ELF-1 (cell line): ENCODE measurements around the gene SCGB3A1.

ENCODE experiments used
- DNase-seq: peaks from one replicate; pipeline ENCODE4 v3.0.0-alpha.2; 2016; ENCODE audit warnings: low read depth, low spot score

Gene SCGB3A1

DNA sequence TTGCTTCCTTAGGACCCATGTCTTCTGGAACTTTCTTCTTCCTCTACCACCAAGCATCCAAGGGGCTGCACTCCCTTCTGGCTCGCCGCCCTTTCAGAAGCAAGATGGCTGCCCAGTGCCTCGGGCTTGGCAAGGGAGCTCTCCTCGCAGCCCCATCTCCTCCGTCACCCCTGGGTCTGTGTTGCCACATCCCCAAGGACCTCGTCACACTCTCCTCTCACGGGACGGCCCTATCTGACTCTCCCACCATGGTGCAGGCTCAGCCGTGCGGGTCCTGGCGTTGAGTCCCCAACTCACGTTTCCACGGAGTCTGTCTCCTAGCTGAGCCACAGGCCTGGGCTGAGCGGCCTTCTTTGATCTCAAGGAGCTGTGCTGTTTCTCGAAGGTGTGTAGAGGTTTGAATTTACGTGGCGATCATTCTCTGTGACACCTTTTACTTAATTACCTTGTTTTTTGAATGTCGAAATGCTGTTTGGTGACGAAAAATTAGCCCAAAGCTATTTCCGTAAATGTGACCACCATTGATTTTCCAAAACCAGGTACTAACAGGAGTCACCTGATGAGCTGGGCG is 15.0 kb upstream of the SCGB3A1 start:
- DNase-seq = no peak

DNA sequence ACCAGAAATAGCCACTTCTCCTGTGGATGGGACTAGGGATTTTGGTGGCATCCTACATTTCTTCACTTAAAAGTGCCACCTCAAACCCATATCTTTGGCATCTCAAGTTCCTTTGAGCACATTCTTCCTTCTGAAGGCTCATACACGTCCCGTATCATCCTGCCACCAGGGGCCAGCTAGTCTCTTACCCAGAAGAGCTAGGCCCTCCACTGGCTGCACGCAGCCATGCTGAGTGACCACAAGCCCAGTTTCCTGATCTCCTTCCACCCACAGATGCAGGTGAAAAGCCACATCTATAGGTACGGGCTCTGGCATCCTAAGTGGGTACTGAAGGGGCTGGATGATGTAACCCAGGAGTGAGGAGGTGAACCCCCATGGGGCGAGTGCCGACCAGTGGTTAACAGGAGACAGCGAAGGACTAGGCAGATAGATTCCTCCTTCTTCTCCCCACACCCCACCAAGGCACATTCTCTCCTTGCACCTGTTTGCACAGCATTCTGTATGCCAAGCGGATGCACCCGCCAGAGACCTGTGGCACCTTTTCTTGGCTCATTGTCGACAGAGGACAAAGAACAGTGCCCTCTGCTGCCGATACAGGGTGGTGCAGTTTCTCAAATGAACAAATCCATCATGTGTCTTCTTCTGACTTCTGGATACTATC is 14.4 kb upstream of the SCGB3A1 start:
- peak; percentile 47 for DNase-seq

DNA sequence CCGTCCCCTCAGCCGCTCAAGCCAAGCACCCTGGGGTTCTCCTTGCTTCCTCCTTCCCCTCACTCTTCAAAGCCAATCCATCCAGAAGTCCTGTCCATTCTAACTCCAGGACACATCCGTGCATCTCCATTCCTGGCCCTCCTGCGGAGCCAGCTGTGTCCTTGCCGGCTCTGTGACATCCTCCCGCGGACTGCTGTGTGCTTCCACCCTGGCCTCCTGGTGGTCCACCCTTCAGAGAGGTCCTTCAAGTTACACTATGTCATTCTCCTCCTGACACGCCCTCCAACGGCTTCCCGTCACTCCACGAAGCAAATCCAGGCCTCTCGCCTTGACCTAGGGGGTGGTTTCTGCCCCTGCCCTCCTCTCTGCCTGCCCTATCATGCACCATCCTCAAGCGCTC is 13.0 kb upstream of the SCGB3A1 start:
- DNase-seq = no peak

DNA sequence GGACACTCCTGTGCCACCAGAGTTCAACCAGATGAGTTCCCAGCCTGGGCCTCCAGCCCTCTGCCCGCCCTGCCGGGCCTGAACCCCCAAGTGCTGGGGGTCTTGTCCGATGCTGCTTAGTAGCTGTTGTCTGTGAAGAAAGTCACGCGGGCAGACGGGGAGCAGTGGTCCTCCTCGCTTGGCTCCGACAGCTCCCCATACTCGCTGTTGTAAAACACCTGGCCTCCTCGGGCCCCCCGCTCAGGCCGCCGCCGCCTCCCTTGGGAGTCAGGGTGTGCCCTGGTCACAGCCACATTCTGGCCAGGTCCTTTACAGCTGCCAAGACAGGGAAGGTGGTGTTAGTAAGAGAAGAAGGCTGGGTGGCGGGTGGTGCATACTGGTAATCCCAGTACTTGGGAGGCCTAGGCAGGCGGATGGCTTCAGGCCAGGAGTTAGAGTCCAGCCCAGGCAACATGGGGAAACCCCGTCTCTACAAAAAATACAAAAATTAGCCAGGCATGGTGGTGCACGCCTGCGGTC is 11.8 kb upstream of the SCGB3A1 start:
- no peak for DNase-seq

DNA sequence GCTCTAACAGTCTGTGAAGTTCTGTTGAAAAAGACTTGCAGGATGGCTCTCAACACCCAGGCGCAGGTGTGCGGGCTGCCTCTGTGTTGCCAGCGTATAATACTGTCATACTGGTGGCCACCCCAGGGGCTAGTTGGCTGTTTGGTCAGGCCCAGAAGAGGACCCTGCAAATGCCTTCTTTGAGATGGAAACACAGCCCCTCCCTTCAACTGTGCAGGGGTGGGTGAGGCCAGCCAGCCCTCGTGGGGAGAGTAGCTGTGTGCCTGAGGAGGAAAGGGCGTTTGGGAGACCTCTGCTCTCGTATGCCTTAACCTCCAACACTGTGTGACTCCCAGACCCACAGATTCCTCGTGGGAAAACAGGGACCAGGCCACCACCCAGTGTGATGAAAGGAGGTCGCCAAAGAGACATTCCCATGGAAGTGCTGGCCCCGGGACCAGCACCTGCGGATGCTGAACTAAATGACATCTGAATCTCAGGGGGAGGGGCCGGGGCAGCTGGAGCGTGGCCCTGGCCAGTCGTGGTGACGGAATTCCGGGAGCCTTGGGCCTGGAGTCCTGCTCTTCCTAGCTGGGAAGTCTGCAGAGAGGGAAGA is 11.3 kb upstream of the SCGB3A1 start:
- no peak for DNase-seq

DNA sequence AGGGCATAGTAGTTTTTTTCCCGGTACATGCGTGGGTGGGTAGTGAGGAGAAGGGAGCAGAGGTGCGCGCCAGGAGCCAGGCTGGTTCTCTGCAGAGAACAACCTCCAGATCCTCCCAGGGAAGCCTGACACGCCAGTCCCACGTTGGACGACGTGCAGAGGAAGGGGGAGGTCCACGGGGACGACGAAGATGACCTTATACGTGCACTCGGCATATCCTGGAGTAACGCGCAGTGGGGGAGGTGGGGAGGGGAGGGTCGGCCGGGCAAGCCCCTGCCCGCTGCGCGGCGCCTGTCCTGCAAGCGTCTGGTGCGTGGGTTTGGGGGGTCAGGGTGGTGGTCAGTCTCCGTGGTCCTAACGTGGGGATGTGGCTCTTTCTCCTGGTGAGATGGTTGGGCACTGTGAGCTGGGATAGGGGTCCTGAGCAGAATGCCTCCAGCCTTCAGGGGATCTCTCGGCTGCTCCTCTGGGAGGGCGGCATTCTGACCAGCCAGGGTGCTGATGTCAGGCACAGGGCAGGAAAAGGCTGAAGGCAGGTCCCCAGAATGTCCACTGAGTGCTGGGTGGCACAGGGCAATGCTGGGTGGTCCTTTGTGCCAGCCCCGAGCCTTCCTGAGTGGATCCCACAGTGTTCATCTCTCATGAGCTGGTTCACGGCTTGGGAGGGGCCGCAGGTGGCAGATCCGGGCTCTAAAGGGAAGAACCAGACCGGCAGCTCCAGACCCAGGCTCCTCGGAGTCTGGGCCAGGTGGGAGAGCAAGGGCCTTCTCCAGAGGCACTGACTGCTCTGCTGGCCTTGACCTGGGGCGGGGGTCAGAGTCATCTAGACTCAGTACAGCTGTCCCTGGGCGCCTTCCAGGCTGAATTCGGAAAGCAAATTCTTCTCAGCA is 10.5 kb upstream of the SCGB3A1 start:
- no peak for DNase-seq

DNA sequence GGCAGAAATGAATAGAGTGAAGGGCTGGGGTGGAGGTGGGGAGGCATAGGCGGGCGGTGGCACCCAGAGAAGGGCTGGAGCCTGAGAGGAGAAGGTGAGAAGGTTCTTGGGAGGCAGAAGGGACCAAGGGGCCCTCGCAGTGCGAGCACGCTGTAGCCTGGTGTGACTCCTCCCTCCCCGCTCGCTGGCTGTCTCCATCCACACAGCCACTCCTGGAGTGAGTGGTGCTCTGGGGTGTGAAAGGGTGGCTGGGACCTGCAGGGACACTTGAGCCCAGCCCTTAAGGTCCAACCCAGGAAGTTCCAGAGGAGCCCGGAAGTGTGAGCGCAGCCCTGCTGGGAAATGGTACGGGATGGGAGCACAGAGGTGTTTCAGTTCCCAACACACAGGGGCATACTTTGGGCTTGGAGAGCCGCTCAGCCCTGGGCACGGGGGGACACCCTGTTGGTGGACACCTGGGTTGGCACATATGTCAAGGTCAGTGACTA is 9.3 kb upstream of the SCGB3A1 start:
- DNase-seq = no peak

DNA sequence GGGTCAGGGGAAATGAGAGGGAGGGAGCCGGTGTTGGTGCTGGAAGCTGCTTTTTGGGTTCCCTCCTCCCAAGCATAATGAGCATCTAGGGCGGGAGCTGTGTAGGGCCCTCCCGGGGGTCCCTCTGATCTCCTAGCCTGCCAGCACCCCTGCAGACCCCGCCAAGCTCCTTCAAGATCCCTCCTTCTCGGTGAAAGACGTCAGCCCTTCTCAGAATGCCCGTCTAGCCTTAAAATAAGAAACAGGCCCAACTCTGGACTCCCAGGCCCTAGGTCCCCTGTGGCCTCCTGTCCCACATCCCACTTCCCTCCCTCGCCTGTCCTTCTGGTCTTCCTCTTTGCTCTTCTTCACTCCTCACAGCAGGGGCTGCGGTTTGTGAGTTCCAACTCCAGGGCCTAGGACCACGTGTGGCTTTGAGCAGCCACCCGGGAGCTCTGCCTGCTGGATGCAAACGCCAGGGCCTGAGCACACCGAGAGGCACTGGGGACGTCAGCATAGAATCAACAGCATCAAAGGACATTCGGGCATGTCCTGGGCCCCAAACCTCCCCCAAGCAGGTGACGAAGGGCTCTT is 8.8 kb upstream of the SCGB3A1 start:
- DNase-seq = no peak

DNA sequence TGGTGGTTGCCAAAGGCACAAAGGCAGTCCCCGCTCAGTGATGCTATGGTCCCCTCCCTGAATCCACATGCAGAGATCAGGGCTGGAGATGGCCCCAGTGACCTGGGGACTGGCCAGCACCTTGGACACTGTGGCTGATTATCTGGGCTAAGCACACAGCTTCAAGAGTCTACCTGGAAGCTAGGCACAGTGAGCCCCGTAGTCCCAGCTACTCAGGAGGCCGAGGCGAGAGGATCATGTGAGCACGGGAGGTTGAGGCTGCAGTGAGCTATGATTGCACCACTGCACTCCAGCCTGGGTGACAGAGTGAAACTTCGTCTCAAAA is 8.3 kb upstream of the SCGB3A1 start:
- no peak for DNase-seq

DNA sequence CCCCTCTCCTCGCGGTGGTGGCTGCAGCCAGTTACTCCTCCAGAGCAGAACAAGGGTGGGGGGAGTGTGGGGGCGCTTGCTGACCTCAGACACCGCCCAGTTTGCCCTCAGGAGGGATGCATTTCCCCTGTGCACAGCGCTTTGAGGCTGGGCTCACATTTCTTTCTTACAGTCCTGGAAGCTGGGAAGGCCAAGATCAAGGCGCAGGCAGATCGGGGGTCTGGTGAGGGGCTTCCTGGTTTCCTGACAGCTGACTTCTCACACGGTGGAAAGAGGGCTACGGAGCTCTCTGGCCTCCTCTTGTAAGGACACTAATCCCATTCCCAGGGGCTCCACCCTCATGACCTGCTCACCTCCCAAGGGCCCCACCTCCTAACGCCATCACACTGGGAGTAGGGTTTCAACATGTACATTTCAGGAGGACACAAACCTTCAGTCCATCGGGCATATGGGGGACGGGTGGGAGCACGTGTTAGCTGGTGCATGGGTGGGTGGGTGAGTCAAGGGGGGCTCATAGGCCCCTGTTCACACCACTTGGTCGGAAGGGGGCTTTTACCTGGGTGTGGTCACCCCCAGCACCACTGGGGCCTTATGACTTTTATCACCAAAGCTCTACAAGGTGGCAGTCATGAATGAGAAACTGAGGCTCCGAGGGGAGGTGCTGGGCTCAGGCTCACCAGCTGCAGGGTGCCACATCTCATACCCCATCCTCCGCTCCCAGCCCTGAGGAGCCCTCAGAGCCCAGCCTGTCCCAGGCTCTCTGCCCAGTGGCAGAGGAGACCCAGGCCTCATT is 7.7 kb upstream of the SCGB3A1 start:
- no peak for DNase-seq

DNA sequence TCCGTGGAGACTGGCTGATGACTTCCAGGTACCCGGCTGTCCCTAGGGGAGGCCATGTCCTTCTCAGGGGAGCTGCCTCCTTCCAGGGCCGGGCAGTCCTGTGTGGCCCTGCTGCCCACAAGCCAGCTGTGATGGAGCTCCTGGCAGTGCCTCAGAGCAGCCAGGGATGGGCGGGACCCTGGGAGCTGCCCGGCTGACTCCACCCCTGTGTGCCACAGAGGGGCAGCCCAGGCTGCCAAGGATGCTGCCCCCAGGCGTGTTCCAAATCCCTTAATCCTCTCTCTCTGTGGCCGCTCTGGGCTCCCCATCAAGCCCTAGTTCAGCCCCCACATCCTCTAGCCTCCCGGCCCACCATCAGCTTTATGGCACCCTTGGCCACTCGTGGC is 7.0 kb upstream of the SCGB3A1 start:
- no peak for DNase-seq

DNA sequence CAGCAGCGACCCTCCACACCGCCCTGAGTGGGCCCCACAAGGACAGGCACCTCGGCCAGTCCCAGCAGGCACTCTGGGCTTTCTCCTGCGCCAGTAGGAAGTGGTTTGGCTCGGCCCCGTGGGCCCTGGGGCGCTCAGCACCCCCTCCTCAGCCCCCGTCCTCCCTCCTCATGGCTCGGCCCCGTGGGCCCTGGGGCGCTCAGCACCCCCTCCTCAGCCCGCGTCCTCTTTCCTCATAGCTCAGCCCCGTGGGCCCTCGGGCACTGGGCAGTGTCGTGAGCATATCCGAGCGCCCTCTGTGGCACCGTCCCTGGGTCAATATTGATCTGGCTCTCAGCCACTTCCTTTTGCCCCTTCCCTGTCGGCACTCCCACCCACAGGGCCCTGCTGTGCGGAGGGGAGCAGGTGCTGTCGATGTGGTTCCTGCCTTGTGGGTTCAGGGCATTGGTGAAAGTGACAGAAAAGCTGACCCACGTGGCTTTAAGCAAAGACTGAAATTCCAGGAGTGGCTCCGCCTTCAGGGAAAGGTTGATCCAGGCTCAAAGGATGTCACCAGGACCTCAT is 5.5 kb upstream of the SCGB3A1 start:
- DNase-seq = no peak

DNA sequence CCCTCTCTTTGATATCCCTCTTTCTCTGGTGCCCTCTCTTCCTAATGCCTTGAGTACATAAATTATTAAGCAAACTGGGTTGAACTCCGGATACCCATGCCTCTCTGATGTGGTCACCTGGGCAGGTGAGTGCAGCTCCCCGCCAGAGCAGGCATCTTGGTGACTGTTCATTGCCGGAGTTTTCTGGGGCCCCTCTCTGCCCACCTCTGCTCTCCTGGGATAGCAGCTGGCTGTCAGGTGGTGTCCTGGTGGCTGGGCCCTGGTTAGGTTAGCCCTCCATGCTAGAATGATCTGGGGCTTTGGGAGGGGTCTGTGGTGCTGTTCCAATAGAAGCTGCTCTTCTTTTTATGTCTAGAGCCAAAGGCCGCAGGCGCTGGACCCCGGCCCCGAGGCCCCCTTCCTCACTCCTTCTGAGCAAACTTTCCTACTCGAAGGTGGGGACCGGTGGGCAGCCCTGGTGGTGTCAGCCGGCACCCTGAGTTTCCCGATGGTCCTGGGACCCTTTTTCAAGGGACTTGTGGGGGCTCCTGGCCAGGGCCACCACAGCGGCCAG is 4.9 kb upstream of the SCGB3A1 start:
- no peak for DNase-seq

DNA sequence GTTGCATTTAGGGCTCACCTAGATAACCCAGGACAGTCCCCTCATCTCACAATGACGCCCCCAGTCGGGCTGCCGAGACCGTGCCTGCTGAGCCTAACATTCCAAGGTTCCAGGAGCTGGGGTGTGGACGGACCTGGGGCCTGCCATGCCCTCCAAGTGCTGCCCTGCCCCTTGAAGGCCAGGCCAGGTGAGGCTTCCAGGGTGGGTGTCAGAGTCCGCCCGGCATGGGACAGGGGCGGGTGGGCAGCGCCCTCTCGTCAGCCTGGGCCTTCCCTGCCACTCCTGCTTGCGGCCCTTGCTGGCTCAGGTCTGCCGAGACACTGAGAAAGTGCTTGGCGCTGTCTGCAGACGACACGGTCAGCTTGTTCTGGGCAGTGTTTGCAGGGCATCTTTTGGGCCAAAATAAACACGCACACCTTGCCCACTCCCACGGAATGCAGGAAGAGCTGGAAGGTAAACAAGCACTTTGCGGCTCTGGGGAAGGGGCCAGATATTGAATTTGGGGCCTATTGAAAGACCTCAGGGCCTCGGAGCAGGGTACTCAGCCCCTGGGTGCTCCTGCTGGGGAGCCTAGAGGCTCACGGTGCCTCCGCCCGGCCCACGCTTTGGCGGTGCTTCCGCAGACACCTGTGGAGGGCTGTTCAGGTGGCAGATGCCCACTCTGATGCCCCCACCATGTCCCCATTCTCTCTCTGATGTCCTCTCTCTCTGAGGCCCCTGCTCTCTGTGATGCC is 4.2 kb upstream of the SCGB3A1 start:
- no peak for DNase-seq

DNA sequence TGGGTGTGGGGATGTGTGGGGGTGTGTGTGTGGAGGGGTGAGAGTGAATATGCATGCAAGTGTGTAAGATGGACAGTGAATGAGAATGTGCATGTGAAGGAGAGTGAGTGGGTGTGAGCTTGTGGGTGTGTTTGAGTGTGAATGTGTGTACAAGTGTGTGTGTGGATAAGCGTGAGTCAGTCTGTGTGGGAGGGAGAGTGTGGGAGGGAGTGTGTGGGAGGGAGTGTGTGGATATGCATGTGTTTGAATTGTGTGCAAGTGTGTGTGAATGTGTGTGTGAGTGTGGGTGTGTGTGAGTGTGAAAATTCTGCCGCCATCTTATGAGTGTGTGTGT is 3.7 kb upstream of the SCGB3A1 start:
- no peak for DNase-seq

DNA sequence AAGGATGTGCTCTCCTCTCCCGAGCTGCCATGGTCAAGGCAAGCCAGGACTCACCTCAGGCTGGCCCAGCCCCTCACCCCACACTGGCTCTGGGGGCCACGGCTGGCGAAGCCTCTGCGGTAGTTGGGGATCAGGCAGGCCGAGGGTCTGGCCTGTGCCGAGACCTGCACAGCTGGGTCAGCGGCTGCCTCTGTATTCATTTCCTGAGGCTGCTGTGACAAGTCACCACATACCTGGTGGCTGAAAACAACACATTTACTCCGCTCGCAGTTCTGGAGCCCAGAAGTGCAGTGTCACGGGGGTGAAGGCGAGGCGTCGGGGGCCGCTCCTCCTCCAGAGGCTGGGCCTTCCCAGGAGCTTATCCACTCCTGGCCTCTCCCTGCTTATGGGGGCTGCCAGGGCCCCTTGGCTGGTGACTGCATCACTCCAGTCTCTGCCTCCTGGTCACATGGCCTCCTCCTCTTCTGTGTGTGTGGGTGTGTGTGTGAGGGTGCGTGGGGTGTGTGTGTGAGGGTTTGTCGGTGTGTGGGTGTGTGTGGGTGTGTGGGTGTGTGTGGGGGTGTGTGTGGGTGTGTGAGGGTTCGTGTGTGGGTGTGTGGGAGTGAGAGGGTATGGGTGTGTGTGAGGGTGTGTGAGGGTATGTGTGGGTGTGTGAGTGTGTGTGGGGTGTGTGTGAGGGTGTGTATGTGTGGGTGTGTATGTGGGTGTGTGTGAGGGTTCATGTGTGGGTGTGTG is 3.2 kb upstream of the SCGB3A1 start:
- DNase-seq = no peak

DNA sequence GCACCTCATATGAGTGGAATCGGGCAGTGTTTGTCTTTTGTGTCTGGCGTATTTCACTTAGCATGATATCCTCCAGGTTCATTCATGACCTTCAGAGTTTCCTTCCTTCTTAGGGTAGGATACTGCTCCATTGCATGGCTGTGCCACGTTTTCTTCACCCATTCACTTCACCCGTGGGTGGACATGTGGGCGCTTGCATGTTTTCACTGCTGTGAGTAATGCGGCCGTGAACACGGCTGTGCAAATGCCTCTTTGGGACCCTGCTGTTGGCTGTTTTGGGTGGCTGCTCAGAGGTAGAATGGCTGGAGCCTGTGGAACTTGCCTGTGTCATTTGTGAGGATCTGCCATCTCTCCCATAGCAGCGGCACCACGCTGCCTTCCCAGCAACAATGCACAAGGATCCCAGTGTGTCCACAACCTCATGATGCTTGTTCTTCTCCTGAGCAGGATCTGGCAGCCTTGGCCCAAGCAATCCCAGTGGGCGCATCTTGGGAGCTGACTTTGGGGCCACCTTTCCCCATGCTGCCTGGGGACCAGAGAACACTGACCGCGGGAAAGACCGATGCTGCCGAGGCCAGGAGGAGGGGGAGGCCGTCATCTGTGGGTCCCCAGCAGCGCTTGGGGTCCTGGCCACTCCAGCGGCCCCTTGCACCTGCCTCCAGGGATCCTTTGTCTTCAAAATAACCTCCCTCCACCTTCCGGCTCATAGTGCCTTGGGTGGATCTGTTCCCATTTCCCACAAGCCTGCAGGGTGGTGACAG is 2.3 kb upstream of the SCGB3A1 start:
- DNase-seq = no peak

DNA sequence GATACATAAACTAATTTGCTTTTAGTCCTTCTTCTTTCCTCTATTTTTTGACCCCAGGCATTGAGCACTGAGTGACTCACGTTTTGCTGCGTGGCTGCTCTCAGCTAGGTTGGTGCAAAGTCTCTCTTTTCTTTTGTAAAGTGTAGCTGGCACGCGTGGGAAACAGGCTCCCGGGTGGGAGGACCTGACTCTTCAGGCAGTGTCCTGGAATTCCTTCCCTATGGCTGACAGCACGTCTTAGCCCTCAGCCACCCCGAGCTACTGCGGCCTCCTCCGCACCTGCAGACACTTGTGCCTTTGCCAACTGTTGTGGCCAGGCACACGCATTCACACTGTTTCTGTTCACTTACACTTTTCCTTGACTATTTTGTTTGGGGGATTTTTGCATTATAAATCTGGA is 877 bp upstream of the SCGB3A1 start:
- DNase-seq = no peak
